Endothelial cell (in vitro differentiated cells): ENCODE measurements around the gene FARP1. TPM values are rescaled to one million over a fixed set of nuclear protein-coding genes. Genes with fewer than 3 reads are reported as not detected.

Experiments used
- DNase-seq: peaks from one replicate; pipeline ENCODE4 v3.0.0; 2021; ENCODE audit warnings: low spot score
- H3K27ac Mint-ChIP-seq: one replicate; pipeline ENCODE4 v1.8.0; 2021; ENCODE audit warnings: mixed read lengths, inconsistent platforms; ENCODE audit not compliant: unreplicated experiment
- H3K27me3 Mint-ChIP-seq: one replicate; pipeline ENCODE4 v1.8.0; 2021; ENCODE audit warnings: mild to moderate bottlenecking, moderate library complexity, mixed read lengths, inconsistent platforms; ENCODE audit not compliant: unreplicated experiment
- H3K36me3 Mint-ChIP-seq: one replicate; pipeline ENCODE4 v1.8.0; 2021; ENCODE audit warnings: mild to moderate bottlenecking, low read depth, mixed read lengths, inconsistent platforms; ENCODE audit not compliant: unreplicated experiment
- H3K4me1 Mint-ChIP-seq: one replicate; pipeline ENCODE4 v1.8.0; 2021; ENCODE audit warnings: mild to moderate bottlenecking, mixed read lengths, inconsistent platforms; ENCODE audit not compliant: unreplicated experiment
- H3K4me3 Mint-ChIP-seq: one replicate; pipeline ENCODE4 v1.8.0; 2021; ENCODE audit warnings: mild to moderate bottlenecking, mixed read lengths, inconsistent platforms; ENCODE audit not compliant: unreplicated experiment
- H3K9me3 Mint-ChIP-seq: one replicate; pipeline ENCODE4 v1.8.0; 2021; ENCODE audit warnings: mixed read lengths, inconsistent platforms; ENCODE audit not compliant: unreplicated experiment
- CTCF ChIP-seq: fragments of 200-600 bp; sonication (generic); IDR thresholded peaks from one replicate; pipeline ENCODE4 v1.5.0; 2021; ENCODE audit warnings: antibody characterized with exemption; ENCODE audit not compliant: unreplicated experiment
- total RNA-seq: library from RNA; stranded (reverse); fragmentation: NEBNext Ultra II Directional; extraction: Animal tissue kit (Norgen Biotek cat#: 25700); gene quantifications from one replicate; pipeline ENCODE4 v1.2.1, GENCODE V29; 2021; ENCODE audit not compliant: unreplicated experiment

FARP1 gene
- total RNA-seq, 1 donor from 2014 or later = 167 TPM

DNA sequence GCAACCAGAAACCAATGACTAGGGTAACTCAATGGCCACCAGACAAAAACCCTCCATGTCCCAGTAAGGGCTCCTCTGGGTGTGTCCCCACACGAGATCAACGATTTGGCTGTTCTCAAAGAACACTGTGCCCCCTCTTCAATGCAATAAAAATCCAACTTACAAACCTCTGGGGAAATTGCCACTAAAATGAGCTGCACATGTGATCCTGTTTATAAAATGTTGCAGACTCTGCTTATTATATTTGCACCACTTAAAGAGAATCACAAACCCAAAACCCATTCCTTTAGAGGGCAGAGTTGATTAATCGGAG lies 353.5 kb downstream of the FARP1 start:
- Mint-ChIP-seq H3K27ac (no peak overlapping the region), H3K36me3 (peaks cover 12% of the 10 kb centered on the region), H3K9me3 (no peaks in the 10 kb centered on the region), H3K27me3 (peaks cover 8% of the 10 kb centered on the region), H3K4me3 (no peak overlapping the region), H3K4me1 (peaks cover 22% of the 10 kb centered on the region)
- no peak for TF ChIP-seq CTCF
- no peak for DNase-seq

- no peak for DNase-seq
- Mint-ChIP-seq H3K4me1 (peaks cover 17% of the 10 kb centered on the region), H3K4me3 (no peak overlapping the region), H3K27ac (no peak overlapping the region), H3K9me3 (no peaks in the 10 kb centered on the region), H3K27me3 (peaks cover 8% of the 10 kb centered on the region), H3K36me3 (peaks cover 12% of the 10 kb centered on the region)
- no peak for TF ChIP-seq CTCF
These were observed 354.1 kb downstream of the FARP1 start for GRCh38 chr13:98496966-98497365.

DNA sequence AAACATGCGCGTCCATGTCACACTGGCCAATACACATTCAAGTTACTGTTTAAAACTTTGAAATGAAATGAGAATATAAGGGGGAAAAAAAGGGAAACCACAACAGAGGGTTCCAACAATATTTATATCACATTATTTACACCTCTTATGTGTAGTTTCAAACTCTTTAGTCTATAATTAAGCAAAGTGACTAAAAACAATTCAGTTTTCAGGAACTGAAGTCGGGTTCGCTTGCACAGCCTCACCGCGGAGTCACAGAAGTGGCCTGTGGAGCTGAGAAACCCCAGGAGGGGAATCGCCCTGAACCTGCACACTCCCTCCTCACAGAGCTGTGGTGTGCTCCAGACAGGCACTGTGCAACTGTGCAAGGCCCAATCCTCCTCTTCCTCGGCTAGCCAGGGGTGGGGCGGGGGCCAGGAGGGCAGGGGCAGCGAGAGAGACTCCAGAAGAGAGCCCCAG lies 358.1 kb downstream of the FARP1 start:
- Mint-ChIP-seq H3K27ac (no peak overlapping the region), H3K4me1 (peaks cover 32% of the 10 kb centered on the region), H3K4me3 (no peak overlapping the region), H3K36me3 (peaks cover 12% of the 10 kb centered on the region), H3K27me3 (peaks cover 7% of the 10 kb centered on the region), H3K9me3 (no peaks in the 10 kb centered on the region)
- TF ChIP-seq CTCF = no peak
- no peak for DNase-seq

DNA sequence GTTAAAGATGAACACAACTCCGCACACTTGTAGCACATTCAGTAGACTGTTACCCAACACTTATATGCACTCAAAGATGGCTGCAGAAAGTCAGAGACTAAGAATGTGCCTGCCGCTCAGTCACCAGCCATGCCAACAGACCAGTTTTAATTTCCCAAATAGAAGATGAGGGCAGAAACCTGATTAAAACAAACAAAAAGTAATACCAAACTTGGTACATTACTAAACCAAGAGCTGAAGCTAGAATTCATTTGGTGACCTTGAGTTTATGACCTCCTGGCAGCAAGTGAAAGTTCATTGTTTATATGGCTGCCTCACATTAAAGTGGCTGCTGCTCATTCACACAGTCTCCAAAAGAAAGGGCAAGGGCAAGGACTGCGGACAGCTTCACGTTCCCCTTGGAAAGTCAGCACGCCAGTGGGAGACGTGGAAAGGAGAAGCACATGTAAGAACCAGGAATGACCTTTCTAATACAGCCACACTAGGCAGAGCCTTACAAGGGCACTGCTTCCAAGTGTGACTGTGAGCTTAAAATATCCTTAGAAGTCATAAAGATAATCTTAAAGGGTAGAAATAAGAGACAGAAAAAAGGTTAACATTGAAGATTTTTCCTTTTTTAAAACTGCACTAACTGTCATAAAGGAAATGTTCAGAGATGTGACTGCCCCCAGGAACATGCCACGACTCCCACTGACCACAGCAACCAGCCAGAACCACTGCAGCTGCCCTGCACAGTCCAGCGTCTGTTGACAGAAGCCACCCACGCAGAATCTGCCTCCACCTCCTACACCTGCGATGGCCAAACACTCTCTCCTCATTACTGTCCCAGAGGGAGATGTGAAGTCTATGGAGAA lies 360.5 kb downstream of the FARP1 start:
- no peak overlapping the region for H3K4me3 Mint-ChIP-seq
- H3K27ac Mint-ChIP-seq = peak overlapping the region; percentile 19
- peaks cover 7% of the 10 kb centered on the region for H3K27me3 Mint-ChIP-seq
- no peak for DNase-seq
- peaks cover 54% of the 10 kb centered on the region for H3K4me1 Mint-ChIP-seq
- no peaks in the 10 kb centered on the region for H3K9me3 Mint-ChIP-seq
- peaks cover 7% of the 10 kb centered on the region for H3K36me3 Mint-ChIP-seq
- no peak for TF ChIP-seq CTCF

DNA sequence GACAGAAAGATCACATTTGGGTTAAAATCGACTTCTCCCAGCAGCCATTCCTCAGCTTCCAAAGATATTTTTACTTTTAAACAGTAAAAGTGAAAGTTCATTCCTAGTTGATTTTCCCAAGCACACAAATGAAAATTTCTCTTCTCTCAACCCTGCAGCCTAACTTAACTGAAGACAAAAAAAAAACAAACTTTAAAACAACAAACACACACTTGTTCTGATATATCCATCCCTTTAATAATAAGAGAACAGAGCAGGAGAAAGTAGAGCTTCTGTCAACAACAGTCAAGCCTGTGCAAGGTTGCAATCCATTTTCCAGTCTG lies 361.1 kb downstream of the FARP1 start:
- Mint-ChIP-seq H3K4me1 (peaks cover 60% of the 10 kb centered on the region), H3K27me3 (peaks cover 7% of the 10 kb centered on the region), H3K36me3 (peaks cover 7% of the 10 kb centered on the region), H3K27ac (peak overlapping the region; percentile 19), H3K4me3 (no peak overlapping the region), H3K9me3 (no peaks in the 10 kb centered on the region)
- DNase-seq = no peak
- no peak for TF ChIP-seq CTCF
